HCT116 (cell line): ENCODE data around the gene RAB8B.

Experiments used
- CTCF ChIP-seq, 3 experiments: fragments of 200-600 bp in 1 of 3; sonication (generic) in 1 of 3; IDR thresholded peaks in 2 of 3; conservative IDR thresholded peaks in 1 of 3; 2 replicates each; pipeline ENCODE4 v1.5.1; 2012 to 2017; ENCODE audit warnings: low read depth in 2 of 3, low read length in 2 of 3, antibody characterized with exemption in 1 of 3, borderline replicate concordance in 1 of 3, control low read depth in 1 of 3, mild to moderate bottlenecking in 1 of 3, mixed read lengths in 1 of 3, mixed run types in 1 of 3, moderate library complexity in 1 of 3; ENCODE audit not compliant: insufficient read depth in 1 of 3
- ELF1 ChIP-seq: IDR thresholded peaks from 2 replicates; pipeline ENCODE4 v1.6.1; 2012; ENCODE audit warnings: low read depth, borderline replicate concordance
- EZH2 ChIP-seq: fragments of 200-600 bp; sonication (generic); IDR thresholded peaks from 2 replicates; pipeline ENCODE4 v1.6.1; 2017; ENCODE audit warnings: antibody characterized with exemption, mixed run types
- FOSL1 ChIP-seq: IDR thresholded peaks from 2 replicates; pipeline ENCODE4 v1.6.1; 2012; ENCODE audit warnings: low read depth
- POLR2A ChIP-seq: IDR thresholded peaks from 2 replicates; pipeline ENCODE4 v1.7.0; 2011; ENCODE audit warnings: borderline replicate concordance; ENCODE audit not compliant: insufficient read depth, insufficient read length; ENCODE audit errors: extremely low read depth

DNA sequence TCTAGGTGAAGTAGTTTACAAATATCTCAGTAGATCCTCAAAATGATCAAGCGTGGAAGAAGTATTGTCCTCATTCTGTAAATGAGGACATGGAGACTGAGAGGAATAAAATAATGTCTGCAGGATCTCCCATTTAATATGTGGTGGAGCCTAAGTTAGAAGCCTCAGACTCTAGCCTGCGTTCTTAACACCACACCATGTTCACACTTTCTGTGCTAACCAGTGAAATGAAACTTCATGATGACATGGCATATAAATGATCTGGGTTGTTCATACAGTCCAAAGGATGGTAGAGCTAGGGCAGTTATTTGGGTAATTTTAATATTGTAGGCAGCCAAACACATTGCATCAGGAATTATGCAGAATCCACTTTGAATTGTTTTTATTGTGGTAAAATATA is 62.9 kb downstream of the RAB8B start:
- TF ChIP-seq CTCF (IDR thresholded peaks at IDR 0.05 in 2 of 3, conservative IDR thresholded peaks at IDR 0.05 in 1 of 3; ENCODE audit: borderline replicate concordance in 1 of 3, insufficient read depth in 1 of 3, low read depth in 2 of 3, low read length in 2 of 3) (no peak), FOSL1 (no peak), ELF1 (no peak), EZH2 (no peak), POLR2A (no peak)
